HG02981 (cell line): ENCODE results near the gene BICC1.

Experiments
- ATAC-seq: cut with Tn5 transposase; IDR thresholded peaks from one replicate; pipeline ENCODE4 v1.9.1; 2021; ENCODE audit warnings: mild to moderate bottlenecking, moderate library complexity; ENCODE audit not compliant: unreplicated experiment

BICC1 gene

GRCh38 chr10:58817201-58817846 is 304.7 kb downstream of the BICC1 start:
- no peak for ATAC-seq

- ATAC-seq = no peak
These were observed 306.2 kb downstream of the BICC1 start for GRCh38 chr10:58818900-58819299.

- no peak for ATAC-seq
These were observed 307.7 kb downstream of the BICC1 start for GRCh38 chr10:58820386-58820785.

GRCh38 chr10:58820861-58821751 is 308.4 kb downstream of the BICC1 start:
- no peak for ATAC-seq

- no peak for ATAC-seq
These were observed 309.0 kb downstream of the BICC1 start for GRCh38 chr10:58821752-58822056.

DNA sequence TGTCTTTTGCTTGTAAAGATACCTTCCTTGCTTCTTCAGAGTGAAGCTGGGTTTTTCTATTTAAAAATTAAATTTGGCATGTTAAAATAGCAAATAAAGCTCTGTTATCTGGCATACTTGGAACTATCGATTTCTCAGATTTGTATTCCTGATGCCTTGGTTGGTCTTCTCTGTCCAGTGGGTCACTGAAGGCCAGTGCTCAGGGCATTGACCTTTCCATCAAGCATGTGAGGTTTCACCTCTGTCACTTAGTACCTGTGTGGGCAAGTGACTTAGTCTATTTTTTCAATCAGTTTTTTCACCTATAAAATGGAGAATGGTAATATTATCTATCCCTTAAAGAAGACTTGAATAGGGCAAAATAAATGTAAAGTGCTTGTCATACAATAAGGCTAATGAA is 311.3 kb downstream of the BICC1 start:
- no peak for ATAC-seq

GRCh38 chr10:58824396-58824795 is 311.7 kb downstream of the BICC1 start:
- ATAC-seq = no peak

DNA sequence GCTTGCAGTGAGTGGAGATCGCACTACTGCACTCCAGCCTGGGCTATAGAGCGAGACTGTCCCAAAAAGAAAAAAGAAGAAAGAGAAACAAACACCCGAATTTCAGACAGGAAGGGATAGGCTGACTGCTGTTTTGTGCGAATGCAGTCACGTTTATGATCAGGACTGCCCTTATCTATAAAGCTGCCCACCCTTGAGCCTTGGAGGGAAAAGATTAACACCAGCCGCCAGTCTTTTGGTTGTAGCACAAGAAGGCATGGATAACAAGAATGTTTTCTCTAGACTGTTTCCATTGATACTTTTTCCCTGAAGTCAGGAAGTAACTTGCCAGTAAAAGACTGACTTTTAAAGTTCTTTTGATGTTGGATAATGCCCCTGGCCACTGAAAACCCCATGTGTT is 314.0 kb downstream of the BICC1 start:
- no peak for ATAC-seq

DNA sequence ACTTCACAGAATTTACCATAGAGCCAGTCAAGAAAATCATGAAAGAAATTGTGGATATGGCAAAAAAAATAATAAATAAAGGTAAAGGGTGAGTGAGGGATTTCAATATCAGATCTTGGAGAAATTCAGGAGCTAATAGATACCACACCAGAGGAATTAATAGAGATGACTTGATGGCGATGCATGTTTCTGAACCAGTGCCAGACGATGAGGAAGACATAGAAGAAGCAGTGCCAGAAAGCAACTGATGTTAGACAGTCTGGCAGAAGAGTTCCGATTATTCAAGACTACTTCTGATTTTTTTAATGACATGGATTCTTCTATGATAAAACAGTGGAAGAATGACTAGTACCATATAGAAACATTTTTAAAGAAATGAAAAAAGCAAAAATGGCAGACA is 314.7 kb downstream of the BICC1 start:
- ATAC-seq = no peak

DNA sequence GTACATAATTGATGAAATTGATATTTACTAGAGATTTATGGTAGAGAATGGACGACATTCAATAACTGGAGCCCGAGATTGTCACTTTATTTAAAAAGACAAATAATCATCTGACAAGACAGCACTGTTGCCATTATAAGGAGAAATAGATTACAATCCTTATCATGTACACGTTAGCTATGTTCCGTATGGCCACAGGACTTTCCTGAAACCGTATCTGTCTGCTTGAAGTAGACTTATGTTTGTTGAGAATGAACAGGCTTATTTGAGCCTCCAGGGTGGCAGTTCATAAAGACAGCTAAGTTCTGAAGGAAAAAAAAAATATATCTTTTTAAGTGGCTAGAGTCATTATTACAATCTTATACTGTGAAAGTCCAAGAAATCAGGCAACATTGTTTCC is 317.2 kb downstream of the BICC1 start:
- ATAC-seq = no peak

DNA sequence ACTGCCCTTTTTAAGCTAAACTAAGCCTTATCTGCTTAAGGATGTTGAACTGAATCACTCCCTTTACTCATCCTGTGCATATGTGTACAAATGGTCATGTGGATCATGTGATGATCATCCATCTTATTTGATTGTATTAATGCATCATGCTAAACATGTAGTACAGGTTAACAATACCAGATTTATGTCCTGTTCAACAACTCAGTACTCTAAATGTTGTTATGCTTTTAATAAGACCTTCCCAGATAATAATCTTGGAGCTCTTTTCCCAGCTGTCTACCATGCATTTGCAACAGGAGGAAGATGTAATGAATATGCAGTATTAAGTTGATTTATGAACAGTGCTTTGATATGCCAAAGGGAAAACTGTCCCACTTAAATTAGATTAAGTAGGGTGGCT is 318.0 kb downstream of the BICC1 start:
- no peak for ATAC-seq

- ATAC-seq = no peak
These were observed 321.3 kb downstream of the BICC1 start for GRCh38 chr10:58833771-58834561.

GRCh38 chr10:58836176-58836700 is 323.6 kb downstream of the BICC1 start:
- no peak for ATAC-seq

DNA sequence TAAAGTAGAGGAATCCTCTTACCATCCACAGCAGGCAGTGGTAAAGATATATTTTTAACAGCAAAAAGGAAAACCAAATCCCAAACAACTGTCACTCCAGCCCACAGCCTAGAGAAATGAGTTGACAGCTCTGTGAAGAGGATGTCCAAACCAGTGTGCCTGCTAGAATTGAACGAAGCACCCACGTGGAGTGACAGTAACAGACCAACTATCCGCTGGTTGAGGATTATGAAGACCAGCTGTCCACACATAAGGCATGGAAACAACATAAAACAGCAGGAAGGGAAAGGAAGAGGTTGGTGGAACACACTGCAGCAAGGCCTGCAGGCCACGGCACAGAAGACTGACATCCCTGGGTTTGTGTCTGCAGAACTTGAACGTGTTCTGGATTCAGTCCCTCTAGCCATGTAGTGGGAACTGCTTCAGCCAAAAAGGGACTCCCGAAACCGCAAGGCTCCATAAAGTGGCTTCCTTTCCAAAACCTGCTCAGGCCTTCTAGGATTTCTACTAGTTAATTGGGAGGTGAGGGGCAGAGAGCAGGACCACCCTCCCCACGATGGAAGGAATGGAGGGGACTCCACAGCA is 324.4 kb downstream of the BICC1 start:
- ATAC-seq = no peak

GRCh38 chr10:58837826-58838225 is 325.2 kb downstream of the BICC1 start:
- no peak for ATAC-seq

DNA sequence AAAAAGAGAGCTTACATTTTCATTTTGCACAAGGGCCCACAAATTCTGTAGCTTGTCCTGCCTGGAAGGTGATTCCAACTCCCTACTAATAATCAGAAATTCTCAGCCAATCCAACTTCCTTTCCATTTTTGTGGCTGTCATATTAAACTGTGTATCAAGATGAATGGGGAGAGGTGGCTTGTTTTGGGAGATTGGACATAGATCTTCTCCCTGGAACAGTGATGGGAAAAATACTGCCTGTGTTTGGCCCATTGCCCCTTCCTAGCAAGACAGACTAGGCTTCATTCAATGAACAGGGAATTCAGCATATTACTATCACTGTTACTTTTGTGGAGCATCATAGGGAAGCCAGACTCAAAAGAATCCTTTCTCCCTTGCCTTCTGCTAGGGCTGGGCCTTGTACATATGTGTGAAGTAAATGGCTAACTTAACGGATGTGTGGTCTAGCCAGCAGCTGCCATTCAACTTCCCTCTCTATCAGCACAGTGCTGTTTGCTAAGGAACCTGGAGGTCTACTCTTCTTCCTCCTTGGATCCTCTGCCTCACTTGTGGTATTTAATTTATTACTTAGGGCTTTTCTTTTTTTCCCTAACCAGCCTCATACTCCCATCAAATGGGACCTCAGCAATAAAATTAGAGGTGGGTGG is 326.0 kb downstream of the BICC1 start:
- ATAC-seq = no peak

- ATAC-seq = no peak
These were observed 327.1 kb downstream of the BICC1 start for GRCh38 chr10:58839771-58840170.

DNA sequence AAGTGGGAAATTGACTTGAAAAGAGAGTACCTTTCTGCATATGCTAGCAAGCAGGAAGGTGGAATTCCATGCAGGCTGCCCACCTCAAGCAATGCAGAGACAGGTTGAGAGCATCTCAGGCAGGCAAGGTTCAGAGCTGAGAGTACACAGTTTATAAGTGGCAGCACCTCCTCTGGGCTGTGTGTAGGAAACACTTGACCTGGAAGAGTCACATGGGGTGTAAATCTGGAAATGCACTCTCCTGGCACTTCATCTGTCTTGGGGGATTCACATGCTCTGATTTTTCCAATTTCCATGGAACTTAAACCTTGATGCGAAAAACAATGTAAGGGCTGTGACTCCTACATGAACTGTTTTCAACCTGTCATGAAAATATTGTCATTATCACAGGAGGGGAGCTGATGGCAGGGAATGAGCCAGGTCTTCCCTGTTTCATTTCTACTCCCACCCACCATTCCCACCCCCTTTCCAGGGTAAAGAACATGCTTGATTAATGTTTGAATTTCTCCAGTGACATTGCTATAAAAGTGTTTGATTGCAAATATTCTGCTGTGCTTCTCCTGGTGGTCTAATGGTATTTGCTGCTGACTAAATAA is 328.3 kb downstream of the BICC1 start:
- no peak for ATAC-seq

DNA sequence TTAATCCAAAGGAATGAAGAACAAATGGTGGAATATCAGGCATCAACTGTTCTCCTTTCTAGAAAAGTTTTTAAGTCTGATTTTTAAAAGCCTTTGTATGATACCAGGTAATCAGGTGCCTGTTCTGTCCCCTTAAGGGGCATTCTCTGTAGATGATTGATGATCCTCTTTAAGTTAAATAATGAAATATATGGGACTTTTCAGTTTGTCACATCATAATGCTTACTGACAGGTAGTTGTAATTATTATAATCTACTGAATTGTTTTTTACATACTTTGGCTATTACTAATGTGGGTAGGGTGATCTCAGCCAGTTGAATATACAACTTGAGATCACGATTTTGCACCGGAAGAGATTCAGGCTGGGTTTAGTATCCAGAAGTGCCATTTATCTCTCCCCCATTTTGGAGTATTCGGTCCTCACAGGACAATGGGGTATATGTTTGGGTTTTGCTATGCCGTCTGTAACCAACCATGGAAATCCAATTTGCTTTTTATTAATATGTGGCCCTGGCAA is 330.2 kb downstream of the BICC1 start:
- ATAC-seq = no peak

GRCh38 chr10:58843760-58844159 is 331.1 kb downstream of the BICC1 start:
- ATAC-seq = no peak
